BE2C (cell line): Measurements from ENCODE around the gene CEMP1.

Experiments
- DNase-seq: peaks from one replicate; pipeline ENCODE4 v3.0.0-alpha.2; 2020
- H3K27me3 ChIP-seq: fragments of 250-450 bp; sonication (Bioruptor Pico); 2 replicates; pipeline ENCODE4 v1.5.1; 2020; ENCODE audit warnings: mild to moderate bottlenecking
- H3K36me3 ChIP-seq: fragments of 250-450 bp; sonication (Bioruptor Pico); 2 replicates; pipeline ENCODE4 v1.5.1; 2020; ENCODE audit warnings: mild to moderate bottlenecking
- H3K4me1 ChIP-seq: fragments of 250-450 bp; sonication (Bioruptor Pico); 2 replicates; pipeline ENCODE4 v1.5.1; 2020
- H3K4me3 ChIP-seq: 2 replicates; pipeline ENCODE4 v1.5.1; 2011; ENCODE audit warnings: low read depth, low read length
- H3K9me3 ChIP-seq: fragments of 250-450 bp; sonication (Bioruptor Pico); 2 replicates; pipeline ENCODE4 v1.5.1; 2020
- CTCF ChIP-seq: IDR thresholded peaks from 2 replicates; pipeline ENCODE4 v1.5.1; 2012; ENCODE audit warnings: mild to moderate bottlenecking, low read depth, low read length

CEMP1 gene

DNA sequence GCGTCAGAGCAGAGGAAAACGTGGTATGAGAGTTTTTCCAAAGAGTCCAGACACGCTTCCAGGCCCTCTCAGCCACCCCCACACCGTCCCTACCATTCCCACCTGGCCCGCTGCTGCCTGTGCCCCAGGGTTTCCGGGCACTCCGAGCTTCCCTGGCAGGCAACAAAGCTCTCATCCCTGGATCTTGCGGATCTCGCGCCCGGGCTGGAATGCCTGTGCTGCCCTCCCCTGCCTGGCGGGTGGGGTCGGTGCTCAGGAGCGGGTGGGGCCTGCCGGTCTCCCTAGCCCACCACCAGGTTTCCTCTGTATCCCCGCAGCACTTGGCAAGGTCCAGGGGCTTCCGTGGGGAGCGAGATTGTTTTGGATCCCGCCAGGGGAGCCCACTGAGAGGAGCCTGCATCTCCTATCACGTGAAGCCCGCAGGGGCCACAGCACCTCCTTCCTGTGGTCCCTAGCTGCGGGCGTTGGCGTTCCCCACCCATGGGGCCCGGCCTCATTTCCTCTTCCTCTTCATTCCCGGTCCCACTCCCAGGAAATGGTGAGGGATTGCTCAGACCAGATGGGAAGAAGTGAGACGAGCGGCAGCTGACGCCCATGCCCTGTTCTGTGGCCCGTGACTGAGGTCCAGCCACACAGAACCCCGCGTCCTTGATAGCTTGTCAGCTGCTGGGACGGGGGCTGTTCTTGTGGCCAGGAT is 45.2 kb downstream of the CEMP1 start:
- peaks cover 35% of the 10 kb centered on the region for H3K4me1 ChIP-seq
- H3K36me3 ChIP-seq: peaks cover 10% of the 10 kb centered on the region
- DNase-seq: no peak
- H3K9me3 ChIP-seq: no peaks in the 10 kb centered on the region
- no peak for TF ChIP-seq CTCF
- no peaks in the 10 kb centered on the region for H3K27me3 ChIP-seq
- no peak overlapping the region for H3K4me3 ChIP-seq

DNA sequence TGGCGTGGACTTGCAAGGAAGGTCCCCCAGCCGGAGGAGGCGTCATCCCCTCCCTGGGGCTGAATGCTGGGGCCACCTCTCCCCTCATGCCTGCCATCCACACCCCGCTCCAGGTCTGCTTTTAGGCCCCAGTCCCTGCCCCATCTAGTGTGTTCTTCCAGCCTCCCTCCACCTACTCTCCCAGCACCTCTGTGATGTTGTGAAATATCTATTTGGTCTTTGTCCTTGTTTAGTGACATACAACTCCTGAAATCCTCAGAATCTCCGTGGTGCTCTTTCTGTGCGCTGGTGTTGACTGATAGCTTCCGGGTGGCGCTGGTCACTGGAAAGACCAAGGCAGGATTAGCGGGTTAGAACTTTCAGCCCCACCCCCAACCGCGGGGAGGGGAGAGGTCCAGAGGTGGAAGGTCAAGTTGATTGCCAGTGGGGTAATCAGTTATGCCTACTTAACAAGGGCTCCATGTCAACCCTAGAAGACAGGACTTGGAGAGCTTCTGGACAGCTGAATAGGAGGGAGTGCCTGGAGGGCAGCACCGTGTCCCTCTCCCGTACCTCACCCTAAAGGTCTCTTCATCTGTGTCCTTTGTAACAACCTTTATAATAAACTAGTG is 46.2 kb downstream of the CEMP1 start:
- no peak for DNase-seq

DNA sequence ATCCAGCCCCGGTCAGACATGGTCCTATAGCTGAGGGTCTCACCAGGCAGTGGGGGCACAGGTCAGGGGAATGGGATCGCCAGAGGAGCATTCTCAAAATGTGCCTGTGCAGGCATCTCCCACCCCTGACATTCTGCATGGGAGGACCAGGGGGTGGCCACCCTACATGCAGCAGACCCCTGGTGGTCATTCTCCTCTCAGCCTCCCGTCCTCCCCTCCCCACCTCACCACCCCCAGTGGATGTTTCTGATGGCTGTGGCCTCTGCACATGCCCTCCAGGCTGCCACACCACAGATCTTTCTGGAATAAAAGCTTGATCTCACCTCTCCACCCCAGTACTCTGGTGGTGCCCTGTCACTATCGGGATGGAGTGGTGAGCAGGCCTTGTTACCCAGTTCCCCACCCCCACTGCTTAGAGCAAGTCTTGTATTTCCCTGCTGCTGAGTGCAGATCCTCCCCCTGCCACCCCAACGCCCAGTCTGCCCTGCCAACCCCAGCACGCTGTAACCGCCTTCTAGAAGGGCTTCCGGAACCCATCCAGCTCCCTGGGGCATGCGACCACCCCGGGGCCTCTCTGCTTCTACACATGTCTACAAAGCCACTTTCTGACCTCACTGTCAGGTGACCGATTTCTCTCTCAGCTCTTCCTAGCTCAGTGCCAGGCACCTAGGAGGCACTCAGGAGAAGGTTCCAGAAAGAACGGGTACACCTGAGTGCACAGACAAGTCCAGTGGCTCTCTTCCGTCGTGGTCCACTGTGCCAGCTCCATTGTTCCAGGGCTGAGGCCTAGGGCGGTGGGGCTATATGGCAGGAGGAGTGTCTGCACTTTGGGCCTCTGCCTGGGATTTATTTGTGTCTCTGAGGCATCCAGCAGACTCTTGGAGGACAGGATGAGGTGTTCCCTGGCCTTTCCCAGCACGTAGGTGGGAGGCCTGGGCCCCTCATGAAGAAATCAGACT is 47.0 kb downstream of the CEMP1 start:
- H3K4me3 ChIP-seq: no peak overlapping the region
- no peaks in the 10 kb centered on the region for H3K9me3 ChIP-seq
- DNase-seq: no peak
- no peak for TF ChIP-seq CTCF
- peaks cover 8% of the 10 kb centered on the region for H3K36me3 ChIP-seq
- H3K27me3 ChIP-seq: no peaks in the 10 kb centered on the region
- peaks cover 35% of the 10 kb centered on the region for H3K4me1 ChIP-seq

More for the DNA sequence above, 46.2 kb downstream of the CEMP1 start:
- H3K36me3 ChIP-seq: peaks cover 8% of the 10 kb centered on the region
- H3K9me3 ChIP-seq: no peaks in the 10 kb centered on the region
- TF ChIP-seq CTCF: no peak
- no peaks in the 10 kb centered on the region for H3K27me3 ChIP-seq
- H3K4me3 ChIP-seq: no peak overlapping the region
- peaks cover 35% of the 10 kb centered on the region for H3K4me1 ChIP-seq

DNA sequence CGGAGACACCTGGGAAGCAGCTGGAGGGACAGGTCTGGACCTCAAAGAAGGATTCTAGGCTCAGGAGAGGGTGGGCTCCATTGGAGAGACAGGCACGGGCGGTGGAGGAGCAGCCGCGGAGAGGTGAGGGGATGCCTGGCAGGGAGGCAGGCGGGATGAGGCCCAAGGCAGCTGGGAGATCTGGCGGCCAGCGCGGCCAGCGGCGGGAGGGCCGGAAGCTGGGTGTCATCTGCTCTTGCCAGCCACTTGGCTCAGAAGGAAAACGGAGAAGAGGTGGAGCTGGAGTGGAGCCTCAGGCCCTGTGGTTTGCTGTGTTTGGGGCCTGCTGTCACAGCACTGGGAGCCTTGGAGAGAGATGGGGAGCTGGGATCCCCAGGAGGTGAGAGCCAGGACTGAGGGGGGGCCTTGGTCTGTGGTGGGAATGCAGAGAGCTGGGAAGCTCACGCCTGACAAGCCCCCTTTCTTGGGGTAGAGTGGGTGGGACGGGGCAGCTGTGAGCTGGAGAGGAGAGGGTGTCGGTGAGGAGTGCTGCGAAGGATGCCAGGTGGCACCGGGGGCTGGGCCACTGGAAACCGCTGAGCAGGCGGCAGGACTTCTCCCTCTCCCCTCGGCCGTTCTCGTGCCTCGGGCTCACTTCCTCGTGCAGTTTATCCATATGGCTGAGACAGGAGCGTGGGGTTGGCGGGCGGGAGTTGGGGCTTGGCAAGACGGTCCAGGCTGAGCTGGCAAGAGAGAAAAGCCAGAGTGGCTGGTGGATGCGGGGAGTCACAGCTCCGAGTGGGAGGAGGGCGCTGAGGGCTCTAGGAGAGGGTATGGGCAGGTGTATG is 48.3 kb downstream of the CEMP1 start:
- no peaks in the 10 kb centered on the region for H3K9me3 ChIP-seq
- peak overlapping the region; percentile 39 for H3K4me3 ChIP-seq
- peak; percentile 83 for DNase-seq
- TF ChIP-seq CTCF: no peak
- H3K27me3 ChIP-seq: no peaks in the 10 kb centered on the region
- H3K36me3 ChIP-seq: peaks cover 8% of the 10 kb centered on the region
- H3K4me1 ChIP-seq: peaks cover 33% of the 10 kb centered on the region

- TF ChIP-seq CTCF: no peak
- no peaks in the 10 kb centered on the region for H3K27me3 ChIP-seq
- peaks cover 8% of the 10 kb centered on the region for H3K36me3 ChIP-seq
- DNase-seq: no peak
- no peaks in the 10 kb centered on the region for H3K9me3 ChIP-seq
- peaks cover 28% of the 10 kb centered on the region for H3K4me1 ChIP-seq
- peak overlapping the region; percentile 39 for H3K4me3 ChIP-seq
Measured at GRCh38 chr16:2482249-2482648, 49.0 kb downstream of the CEMP1 start.
